Astrocyte (in vitro differentiated cells and primary cell): ENCODE data around the gene CFAP43.

Experiments used
- CTCF ChIP-seq: IDR thresholded peaks from 2 replicates; pipeline ENCODE4 v1.5.1; 2011; ENCODE audit warnings: low read depth, mild to moderate bottlenecking, inconsistent platforms, low read length, moderate library complexity; ENCODE audit not compliant: insufficient read depth
- EZH2 ChIP-seq: IDR thresholded peaks from 2 replicates; pipeline ENCODE4 v1.6.1; 2012; ENCODE audit warnings: mild to moderate bottlenecking, low read length, inconsistent platforms; ENCODE audit not compliant: insufficient read depth

- TF ChIP-seq CTCF = no peak
- no peak for TF ChIP-seq EZH2
These were observed 128.2 kb downstream of the CFAP43 start for GRCh38 chr10:104103956-104104355.
